Calu3 (cell line): Measurements from ENCODE around the gene METTL22. TPM values are rescaled to one million over a fixed set of nuclear protein-coding genes. Genes with fewer than 3 reads are reported as not detected.

Source experiments
- BruUV-seq: library from RNA; stranded (reverse); fragments of 400-500 nt; replicated peaks from 2 replicates; lab custom pipeline; 2021; lab: Mats Ljungman, UMichigan
- CTCF ChIA-PET: fragments of 300-600 bp; sonication (Branson Sonifier 250); formaldehyde crosslinking; loops from one replicate; lab custom pipeline; 2022; ENCODE audit warnings: antibody characterized with exemption; lab: Charles Lee
- DNase-seq: peaks from one replicate; pipeline ENCODE4 v3.0.0; 2022
- H3K27ac Mint-ChIP-seq: one replicate; pipeline ENCODE4 v1.8.0; 2022; ENCODE audit warnings: mixed read lengths; ENCODE audit not compliant: unreplicated experiment
- H3K27me3 Mint-ChIP-seq: one replicate; pipeline ENCODE4 v1.8.0; 2022; ENCODE audit warnings: mixed read lengths; ENCODE audit not compliant: unreplicated experiment
- H3K36me3 Mint-ChIP-seq: one replicate; pipeline ENCODE4 v1.8.0; 2022; ENCODE audit warnings: mild to moderate bottlenecking, moderate library complexity, mixed read lengths; ENCODE audit not compliant: insufficient read depth, unreplicated experiment
- H3K4me1 Mint-ChIP-seq: one replicate; pipeline ENCODE4 v1.8.0; 2022; ENCODE audit warnings: mild to moderate bottlenecking, low read depth, mixed read lengths; ENCODE audit not compliant: unreplicated experiment
- H3K4me3 Mint-ChIP-seq: one replicate; pipeline ENCODE4 v1.8.0; 2022; ENCODE audit warnings: mild to moderate bottlenecking, low read depth, moderate library complexity, mixed read lengths; ENCODE audit not compliant: unreplicated experiment
- H3K9me3 Mint-ChIP-seq: one replicate; pipeline ENCODE4 v1.8.0; 2022; ENCODE audit warnings: low read depth, mixed read lengths; ENCODE audit not compliant: unreplicated experiment
- intact Hi-C: fragments of 100-400 bp; cut with micrococcal nuclease; formaldehyde crosslinking; loops from one replicate; pipeline ENCODE4 v1.10.0; 2022; ENCODE audit not compliant: unreplicated experiment
- total RNA-seq: library from RNA; stranded (reverse); gene quantifications from 2 replicates; pipeline ENCODE4 v1.2.3, GENCODE V29; 2022
- TF ChIP-seq, protein P1 (sequence below): fragments of 200-600 bp; IDR thresholded peaks from one replicate; pipeline ENCODE4 v1.8.0; 2022; ENCODE audit warnings: antibody characterized with exemption; ENCODE audit not compliant: unreplicated experiment

The METTL22 gene
- total RNA-seq, 1 experiment from 2014 or later, result 71.7 TPM

DNA sequence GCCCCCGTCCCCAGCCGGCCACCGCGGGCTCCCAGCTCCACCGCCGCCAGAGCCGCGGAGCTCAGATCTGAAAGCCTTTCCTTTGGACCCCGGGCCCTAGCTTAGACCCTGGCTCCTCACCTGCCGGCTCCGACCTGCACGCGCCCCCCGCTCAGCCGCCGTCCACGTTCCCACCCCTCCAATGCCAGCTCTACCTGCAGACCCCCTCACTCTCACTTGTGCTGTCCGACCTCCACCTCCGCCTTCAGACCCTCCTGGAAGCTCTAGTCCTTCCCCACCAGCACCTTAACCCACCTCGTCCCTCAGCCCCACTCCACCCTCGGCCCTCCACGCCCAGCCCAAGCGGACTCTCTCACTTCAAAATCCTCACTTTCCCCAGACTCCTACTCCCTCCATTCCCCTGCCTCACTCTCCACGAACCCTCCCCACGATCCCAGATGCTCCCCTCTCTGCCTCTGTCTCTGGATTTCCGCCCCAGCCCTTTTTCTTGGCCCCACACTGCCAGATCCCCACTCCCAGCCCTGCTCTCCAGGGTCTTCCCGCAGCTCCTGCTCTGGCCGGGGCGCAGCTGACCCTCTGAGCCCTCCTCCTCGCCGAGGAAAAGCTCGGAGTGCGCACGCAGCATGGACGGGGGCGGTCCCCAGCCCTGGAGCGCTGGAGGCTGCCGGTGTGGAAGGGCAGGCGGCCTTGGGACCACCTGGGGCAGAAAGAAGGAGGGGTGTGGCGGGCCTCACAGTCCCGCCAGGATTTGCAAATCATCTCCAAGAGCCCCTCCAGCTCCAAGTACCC is 31.4 kb upstream of the METTL22 start, which contains the start of gene TMEM114:
TSS of gene TMEM114 (minus strand) at position 612 of the 789 bp plus-strand sequence. CDS start 673 bp downstream, outside the sequence.
- CTCF ChIA-PET, result no interaction called here
- no peaks in the 10 kb centered on the region for H3K36me3 Mint-ChIP-seq
- intact Hi-C loops, result no loop called here
- no TSS peak for BruUV-seq
- H3K27me3 Mint-ChIP-seq, result peaks cover 11% of the 10 kb centered on the region
- TF ChIP-seq, protein P1, sequence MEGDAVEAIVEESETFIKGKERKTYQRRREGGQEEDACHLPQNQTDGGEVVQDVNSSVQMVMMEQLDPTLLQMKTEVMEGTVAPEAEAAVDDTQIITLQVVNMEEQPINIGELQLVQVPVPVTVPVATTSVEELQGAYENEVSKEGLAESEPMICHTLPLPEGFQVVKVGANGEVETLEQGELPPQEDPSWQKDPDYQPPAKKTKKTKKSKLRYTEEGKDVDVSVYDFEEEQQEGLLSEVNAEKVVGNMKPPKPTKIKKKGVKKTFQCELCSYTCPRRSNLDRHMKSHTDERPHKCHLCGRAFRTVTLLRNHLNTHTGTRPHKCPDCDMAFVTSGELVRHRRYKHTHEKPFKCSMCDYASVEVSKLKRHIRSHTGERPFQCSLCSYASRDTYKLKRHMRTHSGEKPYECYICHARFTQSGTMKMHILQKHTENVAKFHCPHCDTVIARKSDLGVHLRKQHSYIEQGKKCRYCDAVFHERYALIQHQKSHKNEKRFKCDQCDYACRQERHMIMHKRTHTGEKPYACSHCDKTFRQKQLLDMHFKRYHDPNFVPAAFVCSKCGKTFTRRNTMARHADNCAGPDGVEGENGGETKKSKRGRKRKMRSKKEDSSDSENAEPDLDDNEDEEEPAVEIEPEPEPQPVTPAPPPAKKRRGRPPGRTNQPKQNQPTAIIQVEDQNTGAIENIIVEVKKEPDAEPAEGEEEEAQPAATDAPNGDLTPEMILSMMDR, result no peak
- H3K9me3 Mint-ChIP-seq, result no peaks in the 10 kb centered on the region
- no peak within 1 kb of the TSS for H3K27ac Mint-ChIP-seq
- no peak for DNase-seq
- H3K4me3 Mint-ChIP-seq, result no peak within 1 kb of the TSS
- H3K4me1 Mint-ChIP-seq, result no peaks in the 10 kb centered on the region

DNA sequence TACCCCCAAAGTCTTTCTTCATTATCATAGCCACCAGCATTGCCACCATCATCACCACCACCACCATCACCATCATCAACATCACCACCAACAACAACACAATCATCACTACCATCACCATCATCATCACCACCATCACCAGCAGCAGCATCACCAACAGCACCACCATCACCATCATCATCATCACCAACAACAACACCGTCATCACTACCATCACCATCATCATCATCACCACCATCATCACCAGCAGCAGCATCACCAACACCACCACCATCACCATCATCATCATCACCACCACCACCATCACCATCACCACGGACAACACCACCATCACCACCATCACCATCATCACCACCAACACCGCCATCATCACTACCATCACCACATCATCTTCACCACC is 30.7 kb upstream of the METTL22 start:
- Mint-ChIP-seq H3K4me3 (no peak overlapping the region), H3K27me3 (peaks cover 6% of the 10 kb centered on the region), H3K27ac (no peak overlapping the region), H3K9me3 (no peaks in the 10 kb centered on the region), H3K36me3 (no peaks in the 10 kb centered on the region), H3K4me1 (no peaks in the 10 kb centered on the region)
- BruUV-seq, result no TSS peak
- DNase-seq, result no peak
- CTCF ChIA-PET, result no interaction called here
- intact Hi-C loops, result no loop called here
- TF ChIP-seq, protein P1, result no peak

DNA sequence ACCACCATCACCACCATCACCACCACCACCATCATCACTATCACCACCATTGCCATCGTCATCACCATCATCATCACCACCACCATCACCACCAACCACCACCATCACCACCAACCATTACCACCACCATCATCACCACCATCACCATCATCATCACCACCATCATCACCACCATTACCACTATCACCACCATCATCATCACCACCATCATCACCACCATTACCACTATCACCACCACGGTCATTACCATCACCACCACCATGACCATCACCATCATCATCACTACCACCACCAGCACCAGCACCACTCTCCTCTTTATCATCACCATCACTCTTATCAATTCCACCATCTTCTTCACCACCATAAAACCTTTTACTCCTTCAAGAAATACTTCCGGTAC is 30.0 kb upstream of the METTL22 start:
- TF ChIP-seq, protein P1, result no peak
- H3K4me1 Mint-ChIP-seq, result no peaks in the 10 kb centered on the region
- no peaks in the 10 kb centered on the region for H3K36me3 Mint-ChIP-seq
- DNase-seq, result no peak
- H3K27ac Mint-ChIP-seq, result no peak overlapping the region
- CTCF ChIA-PET, result no interaction called here
- no peak overlapping the region for H3K4me3 Mint-ChIP-seq
- intact Hi-C loops, result no loop called here
- H3K27me3 Mint-ChIP-seq, result peaks cover 9% of the 10 kb centered on the region
- no peaks in the 10 kb centered on the region for H3K9me3 Mint-ChIP-seq
- BruUV-seq, result no TSS peak

DNA sequence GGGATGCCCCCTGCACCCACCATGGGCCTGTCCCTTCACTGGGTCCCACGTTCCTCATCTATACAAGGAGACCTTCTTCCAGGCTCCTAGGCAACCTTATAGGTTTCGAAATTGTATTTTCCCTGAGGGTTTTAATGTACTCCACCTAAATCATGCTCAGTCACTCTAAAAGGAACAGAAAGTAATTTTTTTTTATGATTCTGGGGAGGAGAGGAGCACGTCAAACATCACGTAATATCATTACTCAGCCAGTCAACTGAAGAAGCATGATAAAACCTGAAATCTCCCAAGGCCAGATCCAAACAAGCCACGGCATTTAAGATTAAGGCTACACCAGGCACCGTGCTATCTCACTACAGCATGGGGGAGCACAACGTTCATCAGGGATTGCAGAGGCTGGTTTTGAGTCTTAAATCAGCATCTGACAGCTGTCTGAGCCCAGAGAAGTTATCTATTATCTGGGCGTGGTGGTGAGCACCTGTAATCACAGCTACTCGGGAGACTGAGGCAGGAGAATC is 27.3 kb upstream of the METTL22 start:
- Mint-ChIP-seq H3K36me3 (no peaks in the 10 kb centered on the region), H3K4me1 (no peaks in the 10 kb centered on the region), H3K27ac (no peak overlapping the region), H3K9me3 (no peaks in the 10 kb centered on the region), H3K27me3 (peaks cover 33% of the 10 kb centered on the region), H3K4me3 (no peak overlapping the region)
- intact Hi-C loops, result no loop called here
- DNase-seq, result no peak
- CTCF ChIA-PET, result no interaction called here
- TF ChIP-seq, protein P1, result no peak
- no TSS peak for BruUV-seq
